ENCODE measurements around the gene CLEC18A. TPM values are rescaled to one million over a fixed set of nuclear protein-coding genes. Genes with fewer than 3 reads are reported as not detected.
A peak's percentile ranks its signal among the peaks of the same experiment; 100 is the strongest.

Gene CLEC18A
- total and polyA plus RNA-seq, 2 experiments from 2014 or later, result 0.13 to 0.90 TPM

GRCh38 chr16:69924777-69925191 is 26.4 kb upstream of the CLEC18A start:
- peaks cover 7% of the 10 kb centered on the region for H3K36me3 Mint-ChIP-seq (ENCODE audit: low read depth)
- H3K4me1 Mint-ChIP-seq, result peaks cover 33% of the 10 kb centered on the region
- H3K27me3 Mint-ChIP-seq (ENCODE audit: insufficient read depth, low read depth, poor library complexity), result peaks cover 3% of the 10 kb centered on the region
- DNase-seq (ENCODE audit: low spot score) (peak; percentile 11), ATAC-seq (peak; percentile 19; the same call in 2 of the 3 replicates)
- Histone ChIP-seq H3K27me3 (ENCODE audit: insufficient read depth) (no peaks in the 10 kb centered on the region), H3F3A (replicated peaks; ENCODE audit: low read depth) (no peaks in the 10 kb centered on the region), H3K36me3 (ENCODE audit: insufficient read depth) (no peaks in the 10 kb centered on the region), H4K20me1 (replicated peaks; ENCODE audit: insufficient read depth) (no peaks in the 10 kb centered on the region), H3K9me2 (ENCODE audit: insufficient read depth) (no peaks in the 10 kb centered on the region), H3K79me2 (replicated peaks; ENCODE audit: insufficient read depth) (no peaks in the 10 kb centered on the region), H3K4me3 (no peak overlapping the region), H3K27ac (ENCODE audit: low read depth) (0 out of 2 replicates have a peak overlapping the region, but pooled peaks have one; percentile 53), H3K4me1 (ENCODE audit: insufficient read depth) (peaks cover 8% of the 10 kb centered on the region; the same call in 1 of the 2 replicates), H3K4me2 (no peak overlapping the region), H2AFZ (no peak overlapping the region)
- no peak overlapping the region for H3K4me3 Mint-ChIP-seq
- TF ChIP-seq ZNF462 (CRISPR knock-in tag; IDR thresholded peaks at IDR 0.05) (no peak), NANOG (IDR thresholded peaks at IDR 0.05; ENCODE audit: borderline replicate concordance) (no peak), CREB1 (CRISPR knock-in tag; IDR thresholded peaks at IDR 0.05; ENCODE audit: low read depth) (no peak), STAT1 (IDR thresholded peaks at IDR 0.05; ENCODE audit: unreplicated experiment) (no peak), REST (IDR thresholded peaks at IDR 0.05; ENCODE audit: unreplicated experiment) (no peak), ZNF331 (CRISPR knock-in tag; IDR thresholded peaks at IDR 0.05; ENCODE audit: low read depth) (no peak), ETS1 (IDR thresholded peaks at IDR 0.05) (no peak), CTCF (conservative IDR thresholded peaks at IDR 0.05; ENCODE audit: low read depth in 2 of 2) (no peak), JUNB (IDR thresholded peaks at IDR 0.05; ENCODE audit: unreplicated experiment) (no peak), ZNF114 (CRISPR knock-in tag; IDR thresholded peaks at IDR 0.05) (no peak), EZH2phosphoT487 (IDR thresholded peaks at IDR 0.05; ENCODE audit: unreplicated experiment) (no peak), POLR2AphosphoS5 (IDR thresholded peaks at IDR 0.05; ENCODE audit: low read depth) (no peak), EZH2 (IDR thresholded peaks at IDR 0.05; ENCODE audit: low read depth, unreplicated experiment) (no peak)
- peak overlapping the region; percentile 46; the same call in 1 of the 2 replicates for H3K27ac Mint-ChIP-seq
- H3K9me3 Mint-ChIP-seq, result no peaks in the 10 kb centered on the region
